T-helper 17 cell (primary cell): ENCODE data around the gene LRP8. TPM values are rescaled to one million over a fixed set of nuclear protein-coding genes. Genes with fewer than 3 reads are reported as not detected.
"Not testable (repeated sequence)": the region's sequence is repeated elsewhere in the genome, so short reads cannot be mapped to it uniquely, and the experiment has no call there.

Experiments used
- ATAC-seq: fragments of 150-1000 bp; cut with Tn5 transposase; 2 replicates; pipeline ENCODE4 v1.10.0; 2021; ENCODE audit warnings: mild to moderate bottlenecking, moderate library complexity
- DNase-seq, 3 donors: peaks; one replicate each; pipeline versions ENCODE4 v3.0.0 to v3.0.0-alpha.2; 2020 to 2021
- H3K9me3 ChIP-seq: one replicate; pipeline ENCODE4 v1.7.0; 2013; ENCODE audit warnings: low read length, mild to moderate bottlenecking; ENCODE audit not compliant: control insufficient read depth, poor library complexity, severe bottlenecking
- H3K27ac Mint-ChIP-seq: one replicate; pipeline ENCODE4 v1.8.0; 2022; ENCODE audit warnings: mild to moderate bottlenecking, moderate library complexity, mixed read lengths
- H3K27me3 Mint-ChIP-seq: one replicate; pipeline ENCODE4 v1.8.0; 2022; ENCODE audit warnings: mixed read lengths
- H3K36me3 Mint-ChIP-seq: one replicate; pipeline ENCODE4 v1.8.0; 2022; ENCODE audit warnings: low read depth, mixed read lengths
- H3K4me1 Mint-ChIP-seq: one replicate; pipeline ENCODE4 v1.8.0; 2022; ENCODE audit warnings: mild to moderate bottlenecking, mixed read lengths
- H3K4me3 Mint-ChIP-seq: one replicate; pipeline ENCODE4 v1.8.0; 2022; ENCODE audit warnings: mild to moderate bottlenecking, moderate library complexity, mixed read lengths
- total RNA-seq, 4 donors: library from RNA in 2 of 4; stranded (reverse) in 2 of 4; gene quantifications; one replicate each; pipeline ENCODE4 v1.2.3 and lab custom pipeline; 2022 to 2026

Gene LRP8
- total RNA-seq, 2 donors from 2014 or later = 15.1 to 18.6 TPM

GRCh38 chr1:53295295-53295694, 32.6 kb downstream of the LRP8 start:
- H3K4me1 Mint-ChIP-seq = peaks cover 36% of the 10 kb centered on the region
- H3K9me3 ChIP-seq = no peaks in the 10 kb centered on the region
- peak overlapping the region; percentile 62 for H3K4me3 Mint-ChIP-seq
- no peaks in the 10 kb centered on the region for H3K36me3 Mint-ChIP-seq
- H3K27ac Mint-ChIP-seq = peak overlapping the region; percentile 89
- DNase-seq (no peak), ATAC-seq (no peak)
- H3K27me3 Mint-ChIP-seq = no peaks in the 10 kb centered on the region

GRCh38 chr1:53294567-53294966, 33.3 kb downstream of the LRP8 start:
- H3K9me3 ChIP-seq = no peaks in the 10 kb centered on the region
- Mint-ChIP-seq H3K27ac (peak overlapping the region; percentile 89), H3K27me3 (no peaks in the 10 kb centered on the region), H3K36me3 (no peaks in the 10 kb centered on the region), H3K4me1 (peaks cover 31% of the 10 kb centered on the region), H3K4me3 (peak overlapping the region; percentile 62)
- no peak for DNase-seq
- ATAC-seq = peak; percentile 60

DNA sequence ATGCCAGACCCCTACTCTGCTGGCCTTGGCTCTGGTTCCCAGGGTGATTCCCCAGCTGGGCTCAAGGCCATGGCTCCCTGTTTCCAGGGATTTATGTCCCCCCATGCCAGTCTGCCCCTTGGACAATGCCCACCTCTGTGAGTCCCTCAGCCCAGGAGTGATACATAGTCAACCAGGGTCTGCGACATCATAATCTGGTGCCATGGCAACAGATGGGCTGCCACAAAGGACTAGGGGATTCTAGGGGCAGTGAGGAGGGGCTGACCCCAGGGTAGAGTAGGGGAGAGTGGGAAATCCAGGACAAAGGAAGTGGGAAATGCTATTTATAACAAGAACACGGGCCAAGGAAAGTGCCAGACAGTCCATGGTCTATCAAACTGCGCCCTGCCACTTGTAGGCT, 33.8 kb downstream of the LRP8 start:
- H3K4me1 Mint-ChIP-seq = peaks cover 31% of the 10 kb centered on the region
- H3K27ac Mint-ChIP-seq = peak overlapping the region; percentile 89
- H3K36me3 Mint-ChIP-seq = no peaks in the 10 kb centered on the region

DNA sequence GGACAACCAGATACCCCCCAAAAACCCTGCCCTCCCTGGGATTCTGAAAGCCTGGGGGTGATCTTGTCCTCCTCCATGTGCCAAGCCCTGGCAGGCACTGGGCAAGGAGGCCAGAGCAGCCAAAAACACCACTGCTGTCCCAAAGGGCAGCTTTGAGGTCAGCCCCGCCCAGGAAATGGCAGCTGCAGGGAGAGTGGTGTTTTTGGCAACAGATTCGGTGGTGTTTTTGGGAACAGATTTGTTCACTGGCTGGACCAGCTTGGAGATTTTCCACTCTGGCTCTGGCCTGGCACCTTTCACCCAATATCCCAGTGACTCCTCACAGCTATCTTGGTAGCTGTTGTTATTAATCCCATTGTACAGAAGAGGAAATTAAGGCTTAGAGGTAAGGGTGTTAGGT, 34.7 kb downstream of the LRP8 start:
- DNase-seq (no peak), ATAC-seq (no peak)
- H3K4me1 Mint-ChIP-seq = peaks cover 29% of the 10 kb centered on the region
- H3K27ac Mint-ChIP-seq = peak overlapping the region; percentile 39
- no peaks in the 10 kb centered on the region for H3K27me3 Mint-ChIP-seq
- no peaks in the 10 kb centered on the region for H3K36me3 Mint-ChIP-seq
- no peaks in the 10 kb centered on the region for H3K9me3 ChIP-seq
- no peak overlapping the region for H3K4me3 Mint-ChIP-seq

More for the DNA sequence above, 33.8 kb downstream of the LRP8 start:
- Mint-ChIP-seq H3K27me3 (no peaks in the 10 kb centered on the region), H3K4me3 (no peak overlapping the region)
- H3K9me3 ChIP-seq = no peaks in the 10 kb centered on the region
- DNase-seq (no peak), ATAC-seq (no peak)

GRCh38 chr1:53292690-53293089, 35.2 kb downstream of the LRP8 start:
- ATAC-seq = no peak

DNA sequence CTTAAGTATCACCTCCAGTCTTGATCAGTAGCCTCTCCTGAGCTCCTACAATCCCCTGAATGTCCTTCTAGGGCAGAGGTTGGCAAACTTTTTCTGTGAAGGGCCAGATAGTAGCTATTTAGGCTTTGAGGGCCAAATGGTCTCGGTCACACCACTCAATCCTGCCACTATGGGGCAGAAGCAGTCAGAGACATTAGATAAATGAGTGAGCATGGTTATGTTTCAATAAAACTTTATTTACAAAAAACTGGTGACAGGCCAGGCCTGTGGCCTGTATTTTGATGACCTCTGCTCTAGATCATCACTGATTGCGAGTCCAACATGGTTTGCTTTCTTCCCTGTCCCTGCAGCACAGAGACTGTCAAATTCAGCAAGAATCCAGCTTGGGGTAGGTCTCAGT, 36.3 kb downstream of the LRP8 start:
- H3K9me3 ChIP-seq = no peaks in the 10 kb centered on the region
- H3K27me3 Mint-ChIP-seq = no peaks in the 10 kb centered on the region
- DNase-seq (no peak), ATAC-seq (no peak)
- no peaks in the 10 kb centered on the region for H3K36me3 Mint-ChIP-seq
- H3K4me3 Mint-ChIP-seq = no peak overlapping the region
- peaks cover 32% of the 10 kb centered on the region for H3K4me1 Mint-ChIP-seq
- peak overlapping the region; percentile 80 for H3K27ac Mint-ChIP-seq

More at GRCh38 chr1:53292690-53293089, 35.2 kb downstream of the LRP8 start:
- no peak for DNase-seq
- no peaks in the 10 kb centered on the region for H3K9me3 ChIP-seq
- Mint-ChIP-seq H3K4me3 (no peak overlapping the region), H3K36me3 (no peaks in the 10 kb centered on the region), H3K4me1 (peaks cover 29% of the 10 kb centered on the region), H3K27ac (peak overlapping the region; percentile 39), H3K27me3 (no peaks in the 10 kb centered on the region)

DNA sequence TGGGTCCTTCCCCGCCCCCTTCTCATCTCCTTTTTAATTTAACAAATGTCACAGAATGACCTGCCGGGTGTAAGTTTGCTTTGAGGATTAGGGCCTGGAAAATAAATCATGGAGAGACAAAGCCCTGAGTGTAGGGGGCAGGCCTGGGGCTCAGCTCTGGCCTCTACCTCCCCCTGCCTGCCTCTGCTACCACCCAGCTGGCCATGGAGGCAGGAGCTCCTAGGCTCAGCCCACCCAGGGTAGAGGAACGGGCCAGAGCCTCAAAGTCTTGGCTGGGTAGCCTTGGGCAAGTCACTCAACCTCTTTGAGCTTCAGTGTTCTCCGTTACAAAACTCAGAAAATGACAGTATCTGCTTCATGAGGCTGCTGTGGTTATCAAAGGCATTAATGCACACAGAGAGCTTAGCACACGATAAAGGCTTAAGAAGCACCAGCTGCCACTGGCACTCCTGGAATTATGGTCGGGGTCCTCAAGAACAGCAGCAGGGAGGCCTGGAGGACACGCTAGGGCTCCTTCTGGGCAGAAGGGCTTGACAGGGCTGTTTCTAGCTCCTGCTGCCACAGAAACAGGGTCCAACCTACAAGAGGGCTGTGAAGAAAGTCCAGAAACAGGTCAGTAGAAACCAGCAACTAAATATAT, 39.0 kb downstream of the LRP8 start:
- H3K9me3 ChIP-seq = no peaks in the 10 kb centered on the region
- Mint-ChIP-seq H3K4me3 (no peak overlapping the region), H3K27me3 (no peaks in the 10 kb centered on the region), H3K36me3 (no peaks in the 10 kb centered on the region), H3K4me1 (peaks cover 17% of the 10 kb centered on the region), H3K27ac (peak overlapping the region; percentile 14)
- ATAC-seq (no peak), DNase-seq (no peak)

DNA sequence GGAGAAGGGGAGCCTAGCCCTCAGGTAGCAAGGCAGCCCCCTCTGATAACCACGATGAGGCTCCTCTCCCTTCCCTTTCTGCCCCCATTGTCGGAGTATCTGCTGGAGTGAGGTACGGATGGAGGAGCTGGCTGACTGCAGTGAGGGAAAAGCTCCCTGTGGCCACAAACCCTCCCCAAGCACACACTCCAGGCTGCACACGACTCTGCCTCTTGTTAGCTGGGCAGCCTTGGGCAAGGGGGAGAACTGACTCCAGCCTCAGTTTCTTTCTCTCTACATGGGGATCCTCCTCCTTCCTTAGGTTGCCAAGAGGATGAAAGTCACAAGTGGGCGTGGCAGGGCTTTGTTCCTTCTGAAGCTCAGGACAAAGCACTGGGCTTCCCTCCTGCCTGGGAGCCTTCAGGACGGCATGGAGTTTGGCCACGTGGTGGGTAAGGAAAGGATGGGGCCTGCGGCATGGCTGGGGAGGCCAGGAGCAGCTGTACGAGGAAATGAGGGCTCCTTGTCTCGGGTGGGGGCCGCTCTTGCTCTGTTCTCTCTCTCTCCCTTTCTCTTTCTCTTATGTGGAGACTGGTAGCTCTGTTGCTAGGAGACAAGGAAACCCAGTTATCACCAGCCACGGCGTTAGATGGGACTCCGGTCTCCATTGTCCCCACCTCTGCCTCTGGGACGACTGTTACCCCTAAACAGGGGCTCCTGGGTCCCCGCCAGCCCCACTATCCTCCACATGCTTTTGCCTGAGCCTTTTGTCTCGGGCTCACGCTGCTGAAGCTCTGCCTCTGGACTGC, 39.7 kb downstream of the LRP8 start:
- peaks cover 12% of the 10 kb centered on the region for H3K4me1 Mint-ChIP-seq
- ATAC-seq (no peak), DNase-seq (no peak)
- H3K4me3 Mint-ChIP-seq = no peak overlapping the region
- no peak overlapping the region for H3K27ac Mint-ChIP-seq
- no peaks in the 10 kb centered on the region for H3K9me3 ChIP-seq
- no peaks in the 10 kb centered on the region for H3K36me3 Mint-ChIP-seq
- no peaks in the 10 kb centered on the region for H3K27me3 Mint-ChIP-seq

- no peaks in the 10 kb centered on the region for H3K9me3 ChIP-seq
- ATAC-seq = no peak
- Mint-ChIP-seq H3K27ac (peak overlapping the region; percentile 54), H3K27me3 (no peaks in the 10 kb centered on the region), H3K36me3 (no peaks in the 10 kb centered on the region), H3K4me1 (peaks cover 6% of the 10 kb centered on the region), H3K4me3 (no peak overlapping the region)
- DNase-seq = no peak
Observed at GRCh38 chr1:53286955-53287354, 40.9 kb downstream of the LRP8 start.

- no peaks in the 10 kb centered on the region for H3K9me3 ChIP-seq
- ATAC-seq = no peak
- H3K27me3 Mint-ChIP-seq = no peaks in the 10 kb centered on the region
- DNase-seq = no peak
- peak overlapping the region; percentile 54 for H3K27ac Mint-ChIP-seq
- no peak overlapping the region for H3K4me3 Mint-ChIP-seq
- H3K36me3 Mint-ChIP-seq = no peaks in the 10 kb centered on the region
- peaks cover 3% of the 10 kb centered on the region for H3K4me1 Mint-ChIP-seq
Observed at GRCh38 chr1:53285969-53286760, 41.7 kb downstream of the LRP8 start.

DNA sequence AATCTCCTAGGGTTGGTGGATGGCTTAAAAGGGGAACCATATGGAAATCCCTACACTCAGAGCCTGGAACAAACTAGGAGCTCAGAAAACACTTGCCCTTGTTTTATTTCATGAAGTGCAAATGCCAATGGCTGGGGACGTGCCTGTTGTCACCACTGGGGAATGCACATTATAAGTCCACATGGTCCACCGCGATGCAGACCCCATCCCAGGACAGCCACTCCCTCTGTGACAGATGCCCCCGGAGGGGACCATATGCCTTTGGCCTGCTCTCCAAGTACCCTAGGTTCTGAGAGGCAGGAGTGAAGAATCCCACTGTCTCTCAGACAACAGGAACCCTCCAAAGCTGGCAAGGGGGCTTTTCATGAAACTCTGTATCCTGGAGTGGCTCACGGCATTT, 42.3 kb downstream of the LRP8 start:
- no peak for DNase-seq
- H3K9me3 ChIP-seq = no peaks in the 10 kb centered on the region
- no peak for ATAC-seq
- peaks cover 3% of the 10 kb centered on the region for H3K4me1 Mint-ChIP-seq
- H3K4me3 Mint-ChIP-seq = no peak overlapping the region
- H3K27me3 Mint-ChIP-seq = no peaks in the 10 kb centered on the region
- no peak overlapping the region for H3K27ac Mint-ChIP-seq
- no peaks in the 10 kb centered on the region for H3K36me3 Mint-ChIP-seq

DNA sequence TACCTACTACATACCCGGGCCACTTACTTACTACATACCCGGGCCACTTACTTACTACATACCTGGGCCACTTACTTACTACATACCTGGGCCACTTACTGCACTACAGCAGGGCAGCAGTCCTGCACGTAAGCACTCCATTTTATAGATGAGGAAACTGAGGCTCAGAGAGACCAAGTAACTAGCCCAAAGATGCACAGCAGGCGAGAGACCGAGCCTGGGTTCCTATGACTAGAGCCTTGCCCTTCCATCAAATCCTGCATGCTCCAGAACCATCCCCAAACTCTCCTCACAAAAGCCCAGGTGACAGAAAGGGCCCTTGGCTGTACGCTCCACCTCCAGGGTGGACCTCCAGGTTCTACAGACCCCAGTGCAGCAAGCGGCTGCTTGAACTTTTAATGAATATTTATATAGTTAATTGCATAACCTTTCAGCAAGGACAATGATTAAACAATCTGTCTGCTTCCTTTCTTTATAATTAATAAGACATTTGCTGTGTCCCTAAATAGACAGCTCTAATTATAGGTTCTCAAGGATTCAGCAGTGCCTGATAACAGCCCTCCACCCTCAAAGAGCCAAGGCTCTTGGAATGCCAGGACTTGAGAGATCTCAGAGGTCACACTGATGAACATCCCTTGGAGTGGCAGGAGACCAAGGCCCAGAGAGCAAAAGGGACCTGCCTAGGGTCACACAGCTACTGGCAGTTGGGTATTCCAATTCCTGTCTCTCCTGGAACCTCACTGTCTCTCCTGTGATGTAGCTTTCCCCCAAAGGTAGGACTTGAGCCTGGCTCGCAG, 43.4 kb downstream of the LRP8 start:
- Mint-ChIP-seq H3K4me3 (no peak overlapping the region), H3K4me1 (peaks cover 3% of the 10 kb centered on the region), H3K36me3 (no peaks in the 10 kb centered on the region), H3K27ac (peak overlapping the region; percentile 61), H3K27me3 (no peaks in the 10 kb centered on the region)
- no peaks in the 10 kb centered on the region for H3K9me3 ChIP-seq
- ATAC-seq = no peak
- DNase-seq = no peak

DNA sequence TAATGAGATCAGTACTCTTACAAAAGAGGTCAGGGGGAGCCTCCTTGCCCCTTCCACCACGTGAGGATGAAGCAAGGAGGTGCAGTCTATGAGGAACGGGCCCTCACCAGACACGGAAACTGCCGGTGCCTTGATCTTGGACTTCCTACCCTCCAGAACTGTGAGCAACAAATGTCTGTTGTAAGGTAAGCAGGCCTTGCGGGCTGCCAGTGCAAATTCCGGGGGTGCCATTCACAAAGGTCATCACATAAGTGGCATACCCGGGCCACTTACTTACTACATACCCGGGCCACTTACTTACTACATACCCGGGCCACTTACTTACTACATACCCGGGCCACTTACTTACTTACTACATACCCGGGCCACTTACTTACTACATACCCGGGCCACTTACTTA, 44.7 kb downstream of the LRP8 start:
- DNase-seq, H3K9me3 ChIP-seq, H3K27ac Mint-ChIP-seq, H3K4me1 Mint-ChIP-seq, H3K36me3 Mint-ChIP-seq, H3K4me3 Mint-ChIP-seq, H3K27me3 Mint-ChIP-seq, ATAC-seq: not testable (repeated sequence)
